GM18508 (cell line): ENCODE data around the gene HOXA9.

ENCODE experiments used
- ATAC-seq: cut with Tn5 transposase; IDR thresholded peaks from one replicate; pipeline ENCODE4 v1.9.1; 2021; ENCODE audit warnings: moderate number of reproducible peaks; ENCODE audit not compliant: insufficient read depth, unreplicated experiment

The HOXA9 gene

GRCh38 chr7:27116962-27117886 lies 48.1 kb downstream of the HOXA9 start:
- ATAC-seq = no peak

GRCh38 chr7:27116031-27116961 lies 49.0 kb downstream of the HOXA9 start:
- ATAC-seq = no peak

- no peak for ATAC-seq
Measured at GRCh38 chr7:27115221-27116026, 49.9 kb downstream of the HOXA9 start.

- ATAC-seq = no peak
Measured at GRCh38 chr7:27114881-27115220, 50.5 kb downstream of the HOXA9 start.

- no peak for ATAC-seq
Measured at GRCh38 chr7:27113991-27114769, 51.2 kb downstream of the HOXA9 start.

- no peak for ATAC-seq
Measured at GRCh38 chr7:27112955-27113949, 52.1 kb downstream of the HOXA9 start.
